Stimulated activated CD4-positive, alpha-beta T cell treated with anti-CD3 and anti-CD28 coated beads, TNF-alpha, amount 100 ng/mL, for 24 hours (primary cell): ENCODE results near the gene NR2F1.
"Not testable (repeated sequence)": the region's sequence is repeated elsewhere in the genome, so short reads cannot be mapped to it uniquely, and the experiment has no call there.

ENCODE experiments used
- DNase-seq, 3 experiments: peaks; one replicate each; pipeline ENCODE4 v3.0.0-alpha.2; 2020; ENCODE audit warnings: low read depth in 3 of 3

Gene NR2F1

GRCh38 chr5:93582677-93583438 is at the start of gene NR2F1:
Gene NR2F1, plus strand, starts transcription at chr5:93583222. Its CDS starts 1,802 bp downstream, at chr5:93585024.
- DNase-seq = no peak

- DNase-seq = no peak
Observed at GRCh38 chr5:93545872-93546271, 37.1 kb upstream of the NR2F1 start.

- not testable (repeated sequence) for DNase-seq
Observed at GRCh38 chr5:93549594-93549993, 33.4 kb upstream of the NR2F1 start.

GRCh38 chr5:93557021-93557604 is 25.9 kb upstream of the NR2F1 start:
- DNase-seq = no peak

- DNase-seq = no peak
Observed at GRCh38 chr5:93566091-93566490, 16.9 kb upstream of the NR2F1 start.

- DNase-seq = no peak
Observed at GRCh38 chr5:93567424-93567823, 15.6 kb upstream of the NR2F1 start.

- DNase-seq = no peak
Observed at GRCh38 chr5:93569300-93570160, 13.5 kb upstream of the NR2F1 start.

GRCh38 chr5:93570294-93571113 is 12.5 kb upstream of the NR2F1 start:
- DNase-seq = no peak

- no peak for DNase-seq
Observed at GRCh38 chr5:93571114-93571949, 11.7 kb upstream of the NR2F1 start.

- DNase-seq = no peak
Observed at GRCh38 chr5:93572101-93572607, 10.9 kb upstream of the NR2F1 start.

GRCh38 chr5:93572608-93573353 is 10.2 kb upstream of the NR2F1 start:
- DNase-seq = no peak

GRCh38 chr5:93573354-93574351 is 9.4 kb upstream of the NR2F1 start:
- DNase-seq = no peak

- no peak for DNase-seq
Observed at GRCh38 chr5:93574491-93575305, 8.3 kb upstream of the NR2F1 start.

GRCh38 chr5:93575461-93576414 is 7.3 kb upstream of the NR2F1 start:
- no peak for DNase-seq

GRCh38 chr5:93576994-93577853 is 5.8 kb upstream of the NR2F1 start:
- DNase-seq = no peak
